SK-N-SH (cell line): Measurements from ENCODE around the gene RHOU.
"Not testable (repeated sequence)": the region's sequence is repeated elsewhere in the genome, so short reads cannot be mapped to it uniquely, and the experiment has no call there.

Source experiments
- CTCF ChIP-seq: fragments of 200-600 bp; sonication (generic); IDR thresholded peaks from 2 replicates; pipeline ENCODE4 v1.6.1; 2017; ENCODE audit warnings: antibody characterized with exemption, mild to moderate bottlenecking, moderate library complexity
- RFX5 ChIP-seq: IDR thresholded peaks from 2 replicates; pipeline ENCODE4 v1.6.1; 2012; ENCODE audit warnings: mild to moderate bottlenecking, improper control_type of control experiment, low read length
- USF2 ChIP-seq: fragments of 150-350 bp; IDR thresholded peaks from 2 replicates; pipeline ENCODE4 v1.6.1; 2017; ENCODE audit warnings: antibody characterized with exemption, low read length, low read depth, borderline replicate concordance

DNA sequence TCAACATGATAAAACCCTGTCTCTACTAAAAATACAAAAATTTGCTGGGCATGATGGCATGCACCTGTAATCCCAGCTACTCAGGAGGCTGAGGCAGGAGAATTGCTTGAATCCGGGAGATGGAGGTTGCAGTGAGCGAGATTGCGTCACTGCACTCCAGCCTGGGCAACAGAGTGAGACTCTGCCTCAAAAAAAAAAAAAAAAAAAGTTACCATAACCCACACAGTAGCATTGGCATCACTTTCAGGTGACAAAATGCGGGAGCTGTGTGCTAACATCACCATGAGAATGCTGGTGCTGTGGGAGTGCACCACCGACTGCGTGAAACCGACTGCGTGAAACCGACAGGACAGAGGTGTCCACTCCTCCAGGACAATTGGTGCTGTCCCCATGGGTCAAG lies 40.7 kb downstream of the RHOU start:
- not testable (repeated sequence) for TF ChIP-seq CTCF, USF2, RFX5
